ENCODE measurements around the gene PLAU.

The PLAU gene

DNA sequence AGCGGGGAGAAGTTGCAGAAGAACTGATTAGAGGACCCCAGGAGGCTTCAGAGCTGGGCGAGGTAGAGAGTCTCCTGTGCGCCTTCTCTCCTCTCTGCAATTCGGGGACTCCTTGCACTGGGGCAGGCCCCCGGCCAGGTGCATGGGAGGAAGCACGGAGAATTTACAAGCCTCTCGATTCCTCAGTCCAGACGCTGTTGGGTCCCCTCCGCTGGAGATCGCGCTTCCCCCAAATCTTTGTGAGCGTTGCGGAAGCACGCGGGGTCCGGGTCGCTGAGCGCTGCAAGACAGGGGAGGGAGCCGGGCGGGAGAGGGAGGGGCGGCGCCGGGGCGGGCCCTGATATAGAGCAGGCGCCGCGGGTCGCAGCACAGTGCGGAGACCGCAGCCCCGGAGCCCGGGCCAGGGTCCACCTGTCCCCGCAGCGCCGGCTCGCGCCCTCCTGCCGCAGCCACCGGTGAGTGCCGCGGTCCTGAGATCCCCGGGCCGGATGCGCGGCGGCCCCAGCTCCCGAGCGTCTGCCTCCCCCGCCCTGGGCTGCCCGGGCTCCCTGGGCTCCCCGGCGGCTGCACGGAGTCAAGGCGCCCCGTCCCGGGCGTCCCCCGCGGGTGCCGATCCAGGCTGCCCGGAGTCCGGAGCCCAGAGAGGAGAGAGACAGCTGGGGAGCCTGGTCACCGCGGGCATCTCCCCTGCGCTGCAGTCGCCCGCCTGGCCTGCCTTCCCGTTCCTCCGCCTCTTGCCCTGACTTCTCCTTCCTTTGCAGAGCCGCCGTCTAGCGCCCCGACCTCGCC is at the start of gene PLAU:
Gene PLAU (plus strand): TSS at position 369 of the 789 bp plus-strand sequence. CDS start 424 bp downstream, outside the sequence.
- no peak for DNase-seq (ENCODE audit: low read depth in 2 of 2)

GRCh38 chr10:73862011-73862410 is 48.9 kb upstream of the PLAU start:
- DNase-seq (ENCODE audit: low read depth in 2 of 2), result no peak

DNA sequence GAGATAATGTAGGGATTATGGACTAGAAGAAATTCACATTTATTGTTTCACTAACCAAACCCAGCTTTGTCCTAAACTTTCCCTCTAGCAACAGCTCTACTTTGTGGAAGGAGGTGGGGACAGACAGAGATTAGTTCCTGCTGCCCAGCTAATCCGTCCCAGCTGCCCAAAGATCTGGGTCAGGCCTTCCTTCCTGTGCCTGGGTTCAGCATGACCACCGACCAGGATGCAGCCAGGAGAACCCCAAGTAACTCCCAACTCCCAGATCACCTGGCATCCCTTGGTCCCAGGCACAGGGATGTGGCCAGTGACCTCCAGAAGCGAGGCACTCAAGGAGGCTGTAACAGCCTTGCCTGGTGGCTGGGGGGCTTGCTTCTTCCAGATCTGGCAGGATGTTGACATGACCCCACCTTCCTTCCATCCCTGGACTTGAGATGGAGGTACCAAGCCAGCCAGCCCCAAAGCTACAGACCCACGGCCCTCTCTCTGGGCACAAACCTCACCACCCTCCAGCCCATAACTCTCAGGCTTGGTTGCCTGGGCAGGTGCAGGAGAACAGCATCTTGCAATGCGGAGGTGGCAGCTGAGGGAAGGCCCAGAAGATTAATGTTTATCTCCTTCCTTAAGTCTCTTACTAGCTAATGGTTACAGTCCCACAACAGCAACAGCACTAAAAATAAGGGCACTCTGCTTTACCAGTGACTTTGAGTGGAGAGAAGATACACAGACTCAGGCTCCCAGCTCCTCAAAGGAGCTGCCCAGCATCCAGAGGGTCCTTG is 47.7 kb upstream of the PLAU start:
- no peak for DNase-seq (ENCODE audit: low read depth in 2 of 2)

GRCh38 chr10:73864229-73864628 is 46.7 kb upstream of the PLAU start:
- no peak for DNase-seq (ENCODE audit: low read depth in 2 of 2)

- no peak for DNase-seq (ENCODE audit: low read depth in 2 of 2)
These were observed 45.8 kb upstream of the PLAU start for GRCh38 chr10:73865107-73865458.

DNA sequence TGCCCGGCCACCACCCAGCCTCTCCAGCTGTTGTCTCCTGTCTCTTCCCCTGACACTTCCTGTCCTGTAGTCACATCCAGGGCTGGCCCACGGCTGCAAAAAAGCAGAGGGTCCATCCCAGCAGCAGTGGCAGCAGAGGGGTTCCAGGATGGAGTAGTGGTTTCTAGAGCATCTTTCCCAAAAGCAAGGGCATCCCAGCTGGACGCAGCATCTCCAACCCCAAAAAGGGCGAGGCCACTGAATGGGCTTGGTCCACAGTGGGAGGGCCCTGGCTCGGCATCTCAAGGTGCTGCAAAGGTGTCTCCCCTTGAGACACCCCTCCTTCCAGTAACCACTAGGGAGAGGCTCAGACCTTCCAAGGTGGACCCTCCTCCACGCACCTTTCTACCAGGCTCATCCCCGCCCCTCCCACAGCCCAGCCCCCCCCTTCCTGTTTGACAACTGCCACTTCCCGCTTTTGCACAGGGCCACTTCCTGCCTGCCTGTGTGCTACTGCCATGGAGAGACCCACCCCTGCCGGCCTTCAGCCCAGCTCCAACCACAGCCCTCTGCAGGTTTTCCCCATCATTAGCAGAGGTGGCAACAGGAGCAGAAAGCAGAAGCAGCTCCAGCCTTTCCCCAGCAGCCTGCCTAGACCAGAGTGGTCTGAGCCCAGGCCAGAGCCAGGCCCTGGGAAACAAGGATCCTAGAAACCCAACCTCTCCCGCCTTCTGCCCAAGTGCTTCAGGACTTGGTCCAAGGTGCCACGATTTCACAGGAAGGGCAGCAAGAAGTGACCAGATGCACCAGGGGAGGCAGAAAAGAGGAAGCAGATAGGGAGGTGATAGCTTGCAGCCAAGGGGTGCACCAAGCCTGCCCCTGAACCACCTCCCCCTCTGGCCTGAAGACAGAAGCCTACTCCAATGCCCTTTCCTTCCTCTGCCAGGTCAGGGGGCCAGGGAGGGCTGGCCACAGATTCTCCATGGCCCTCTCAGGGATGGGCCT is 45.2 kb upstream of the PLAU start:
- DNase-seq (ENCODE audit: low read depth in 2 of 2), result no peak

DNA sequence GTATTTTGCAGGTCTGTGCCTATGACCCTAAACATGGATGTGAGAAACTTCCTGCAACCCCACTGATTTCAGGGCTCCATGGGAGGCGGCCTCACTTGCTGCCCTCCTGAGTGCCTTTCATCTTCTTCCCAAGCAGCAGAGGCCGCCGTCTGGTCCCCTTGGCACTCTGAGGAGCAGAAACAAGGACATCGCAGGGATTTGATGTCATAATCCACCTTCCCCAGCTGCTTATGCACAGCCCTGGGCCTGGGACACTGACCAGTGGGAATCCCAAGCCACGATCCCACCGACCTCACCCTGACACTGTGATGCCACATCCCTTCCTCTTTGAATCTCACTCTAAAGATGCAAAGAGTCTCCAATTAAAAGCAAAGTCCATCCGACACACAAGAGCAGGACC is 44.3 kb upstream of the PLAU start:
- DNase-seq (ENCODE audit: low read depth in 2 of 2), result no peak

DNA sequence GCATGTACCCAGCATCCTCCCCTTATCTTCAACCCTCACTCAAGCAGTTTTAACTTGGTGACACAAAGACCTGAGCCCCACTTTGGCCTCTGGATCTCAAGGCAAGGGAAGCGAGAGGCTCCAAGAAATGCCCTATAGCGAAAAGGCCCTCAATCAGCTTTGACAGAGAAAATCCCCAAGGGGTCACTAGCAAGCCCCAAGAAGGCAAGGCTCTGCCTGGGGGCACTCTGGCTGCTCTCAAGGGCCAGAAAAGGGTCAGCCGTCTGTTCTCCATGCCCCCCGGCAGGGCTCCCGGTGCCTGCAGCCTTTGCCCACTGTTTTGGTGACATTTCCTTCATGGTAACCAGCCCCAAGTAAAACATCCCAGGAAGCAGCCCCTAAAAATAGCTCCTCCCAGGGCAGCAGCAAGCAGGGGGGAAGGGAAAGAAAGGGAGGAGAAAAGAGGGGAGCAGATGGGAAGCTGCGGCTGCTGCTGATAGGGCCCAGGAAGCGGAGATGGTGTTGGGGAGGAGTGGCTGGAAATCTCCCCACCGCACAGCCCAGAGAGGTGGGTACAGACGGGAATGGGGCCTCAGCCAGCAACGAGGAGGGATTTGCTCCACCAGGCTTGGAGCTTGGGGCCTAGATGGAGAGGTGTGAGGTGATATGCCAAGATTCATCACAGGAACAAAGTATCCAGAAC is 43.7 kb upstream of the PLAU start:
- DNase-seq (ENCODE audit: low read depth in 2 of 2), result no peak

- no peak for DNase-seq (ENCODE audit: low read depth in 2 of 2)
These were observed 42.9 kb upstream of the PLAU start for GRCh38 chr10:73867871-73868631.

DNA sequence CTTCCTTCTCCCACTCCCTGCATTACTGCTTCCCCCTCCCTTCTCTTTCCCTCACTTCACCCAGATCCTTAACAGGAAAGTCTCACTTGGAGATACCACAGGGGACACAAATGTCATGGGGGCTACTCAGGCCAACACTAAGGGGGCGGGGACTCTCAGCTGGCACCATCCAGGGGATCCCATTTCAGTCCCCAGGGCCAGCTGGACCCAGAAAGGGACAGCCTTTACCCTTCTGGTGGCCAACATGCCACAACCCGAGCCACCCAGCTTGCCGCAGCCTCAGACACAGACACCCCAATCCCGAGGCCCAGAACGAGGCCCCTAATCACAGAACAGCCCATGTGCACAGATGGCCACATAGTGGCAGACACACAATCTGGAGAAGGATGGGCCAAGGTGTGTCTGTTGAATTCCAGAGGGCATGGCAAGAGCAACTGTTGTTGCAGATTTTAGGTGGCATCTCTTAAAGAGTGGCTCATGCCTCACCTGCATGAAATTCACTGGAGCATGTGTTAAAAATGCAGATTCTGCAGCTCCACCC is 42.2 kb upstream of the PLAU start:
- DNase-seq (ENCODE audit: low read depth in 2 of 2), result no peak

GRCh38 chr10:73871295-73872189 is 39.4 kb upstream of the PLAU start:
- DNase-seq (ENCODE audit: low read depth in 2 of 2), result no peak

DNA sequence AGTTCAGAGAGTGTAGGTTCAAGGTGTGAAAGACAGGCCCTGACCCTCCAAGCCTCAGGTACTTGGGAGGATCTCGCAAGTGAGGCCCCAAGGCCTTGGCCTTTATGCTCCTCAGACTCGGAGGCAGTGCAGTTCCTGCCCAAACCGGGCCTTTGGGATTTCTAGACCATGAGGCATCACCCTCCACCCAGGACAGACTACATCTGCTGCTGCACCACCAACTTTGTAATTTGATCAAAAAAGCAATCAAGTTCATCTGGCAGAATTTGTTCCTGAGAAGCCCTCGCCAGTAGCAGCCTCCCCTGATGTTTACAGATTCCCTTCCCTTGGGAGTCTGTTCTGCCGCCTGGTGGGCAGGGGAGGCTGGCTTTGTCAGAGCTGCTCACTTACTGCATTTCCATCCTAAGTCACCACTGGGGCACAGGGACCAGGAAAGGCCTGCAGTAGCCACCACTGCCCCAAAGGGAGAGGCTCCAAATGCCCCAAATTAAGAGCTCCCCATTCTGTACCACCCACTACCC is 38.7 kb upstream of the PLAU start:
- DNase-seq (ENCODE audit: low read depth in 2 of 2), result no peak

- no peak for DNase-seq (ENCODE audit: low read depth in 2 of 2)
These were observed 37.6 kb upstream of the PLAU start for GRCh38 chr10:73873142-73873837.

GRCh38 chr10:73873838-73874215 is 37.1 kb upstream of the PLAU start:
- no peak for DNase-seq (ENCODE audit: low read depth in 2 of 2)

DNA sequence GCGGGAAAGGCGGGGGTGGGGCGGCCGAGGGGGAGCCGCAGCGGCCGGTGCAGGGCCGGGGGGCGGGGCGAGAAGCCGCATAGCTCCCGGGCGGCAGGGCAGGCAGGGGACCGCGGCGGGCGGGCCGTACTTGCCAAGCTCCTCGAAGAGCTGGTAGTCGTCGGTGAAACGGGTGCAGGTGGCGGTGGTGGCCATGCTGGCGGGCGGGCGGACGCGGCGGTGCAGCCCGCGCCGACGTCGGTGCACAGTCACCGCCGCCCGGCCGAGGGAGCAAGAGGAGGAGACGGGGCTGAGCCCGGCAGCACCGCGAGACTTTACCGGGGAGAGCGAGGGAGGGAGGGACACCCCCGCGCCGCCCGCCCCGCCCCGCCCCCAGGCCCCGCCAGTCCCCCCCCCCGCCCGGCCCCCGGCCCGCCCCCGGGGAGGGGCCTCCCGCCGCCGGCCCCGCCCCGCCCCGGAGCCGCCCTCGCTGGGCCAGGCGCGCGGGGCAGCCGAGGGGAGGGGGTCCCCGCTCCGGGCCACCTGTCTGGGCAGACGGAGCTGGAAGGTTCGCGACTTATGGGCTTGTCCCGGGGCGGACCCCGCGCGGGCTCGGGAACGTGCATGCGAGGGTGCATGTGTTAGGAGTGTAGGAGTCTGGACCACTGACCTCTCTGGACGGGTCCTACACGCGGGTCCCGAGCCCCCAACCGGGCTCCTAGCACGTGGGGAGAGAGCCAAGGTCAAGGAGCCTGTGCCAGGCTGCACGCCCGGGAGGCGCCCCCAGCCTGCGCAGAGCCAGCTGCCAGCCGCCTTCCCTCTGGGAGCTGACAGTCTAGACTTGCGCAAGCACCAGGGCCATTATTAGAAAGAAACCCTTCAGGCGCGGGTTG is 36.4 kb upstream of the PLAU start, which contains the start of gene CAMK2G:
Gene CAMK2G (minus strand): TSS at position 289 of the 872 bp plus-strand sequence. CDS start 94 bp downstream, at position 195.
- peak; percentile 52 to 60 for DNase-seq (ENCODE audit: low read depth in 2 of 2)

DNA sequence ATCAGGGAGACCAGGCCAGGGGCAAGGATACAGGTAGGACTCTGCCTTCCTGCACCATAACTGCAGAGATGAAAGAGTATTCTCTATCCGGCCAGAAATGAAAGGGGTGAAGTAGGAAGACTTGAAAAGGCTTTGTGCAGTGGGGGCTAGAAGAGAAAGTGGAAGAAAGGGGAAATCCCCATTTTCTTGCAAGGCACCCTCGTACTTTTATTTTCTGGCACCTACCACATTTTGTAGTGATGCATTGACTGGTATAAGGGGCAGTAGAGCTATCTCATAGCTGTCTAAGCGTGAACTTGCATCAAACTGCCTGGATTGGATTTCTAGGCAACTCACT is 35.8 kb upstream of the PLAU start:
- DNase-seq (ENCODE audit: low read depth in 2 of 2), result no peak

DNA sequence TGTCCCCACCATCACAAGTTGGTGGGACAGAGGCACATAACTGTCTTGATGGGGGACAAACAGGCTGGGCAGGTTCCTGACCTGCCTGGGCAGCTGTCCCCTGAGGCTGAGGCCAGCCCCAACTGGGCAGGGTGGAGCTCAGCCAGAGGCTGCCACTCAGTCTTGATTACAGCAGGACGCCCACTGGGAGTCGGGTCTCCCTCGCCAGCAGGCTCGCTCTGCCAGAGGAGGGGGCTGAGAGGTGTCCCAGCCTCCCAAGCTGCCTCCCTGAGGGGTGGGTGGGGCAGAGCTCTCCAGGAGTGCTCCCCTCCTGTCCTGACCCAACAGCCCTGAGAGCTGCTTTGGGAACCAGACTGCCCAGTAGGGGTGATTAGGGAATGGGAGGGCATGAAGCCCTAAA is 34.8 kb upstream of the PLAU start:
- no peak for DNase-seq (ENCODE audit: low read depth in 2 of 2)

DNA sequence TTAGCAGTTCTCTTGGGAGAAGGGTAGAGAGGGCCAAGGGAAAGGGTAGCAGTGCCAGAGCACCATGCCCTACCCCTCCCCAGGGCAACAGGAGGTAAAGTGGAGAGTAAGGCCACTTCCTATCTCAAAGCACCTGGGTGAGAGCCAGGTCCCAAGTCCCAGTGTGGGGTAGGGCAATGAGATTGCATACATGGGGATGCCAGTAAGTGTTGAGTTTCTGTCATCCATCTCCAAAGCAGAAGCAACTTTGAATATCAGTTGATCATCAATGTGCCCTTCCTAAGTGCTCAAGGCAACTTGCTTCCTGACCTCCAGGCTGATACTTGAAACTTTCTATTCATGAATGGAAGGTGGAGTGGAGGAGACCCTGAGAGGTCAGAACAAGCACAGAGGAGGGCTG is 34.4 kb upstream of the PLAU start:
- no peak for DNase-seq (ENCODE audit: low read depth in 2 of 2)
